SKM-1 (cell line): ENCODE data around the gene NPAT.
"Not testable (repeated sequence)": the region's sequence is repeated elsewhere in the genome, so short reads cannot be mapped to it uniquely, and the experiment has no call there.

Experiments
- DNase-seq: peaks from one replicate; lab custom pipeline; 2025; ENCODE audit not compliant: unreplicated experiment; lab: John Stamatoyannopoulos, UW

The NPAT gene

GRCh38 chr11:108160970-108161566 is 61.4 kb downstream of the NPAT start:
- DNase-seq, result peak; percentile 2

GRCh38 chr11:108154591-108154990 is 67.8 kb downstream of the NPAT start:
- DNase-seq, result no peak

GRCh38 chr11:108148556-108148955 is 73.9 kb downstream of the NPAT start:
- no peak for DNase-seq

GRCh38 chr11:108147150-108147549 is 75.3 kb downstream of the NPAT start:
- DNase-seq, result no peak

- DNase-seq, result no peak
Measured at GRCh38 chr11:108144615-108145014, 77.8 kb downstream of the NPAT start.

- no peak for DNase-seq
Measured at GRCh38 chr11:108142304-108142703, 80.1 kb downstream of the NPAT start.

- no peak for DNase-seq
Measured at GRCh38 chr11:108137212-108137611, 85.2 kb downstream of the NPAT start.

GRCh38 chr11:108135845-108136544 is 86.4 kb downstream of the NPAT start:
- no peak for DNase-seq

GRCh38 chr11:108132993-108133538 is 89.4 kb downstream of the NPAT start:
- DNase-seq, result not testable (repeated sequence)

GRCh38 chr11:108131993-108132392 is 90.4 kb downstream of the NPAT start:
- no peak for DNase-seq

- DNase-seq, result no peak
Measured at GRCh38 chr11:108128772-108129171, 93.7 kb downstream of the NPAT start.

- DNase-seq, result no peak
Measured at GRCh38 chr11:108125096-108125495, 97.3 kb downstream of the NPAT start.

- DNase-seq, result no peak
Measured at GRCh38 chr11:108122166-108122628, 100.2 kb downstream of the NPAT start.

- peak; percentile 68 for DNase-seq
Measured at GRCh38 chr11:108121274-108122155, 100.9 kb downstream of the NPAT start, which contains the start of gene ACAT1. TSS of gene ACAT1 (plus strand) at chr11:108121567. CDS start at chr11:108121607, 40 bp downstream.

GRCh38 chr11:108120936-108121273 is 101.5 kb downstream of the NPAT start:
- not testable (repeated sequence) for DNase-seq

- DNase-seq, result no peak
Measured at GRCh38 chr11:108117746-108118371, 104.6 kb downstream of the NPAT start.

GRCh38 chr11:108115500-108116140 is 106.8 kb downstream of the NPAT start:
- DNase-seq, result no peak

GRCh38 chr11:108112057-108112456 is 110.4 kb downstream of the NPAT start:
- DNase-seq, result no peak

- DNase-seq, result no peak
Measured at GRCh38 chr11:108111126-108111525, 111.3 kb downstream of the NPAT start.
